Aorta (tissue), 5 donors: ENCODE results near the gene DAP. TPM values are rescaled to one million over a fixed set of nuclear protein-coding genes. Genes with fewer than 3 reads are reported as not detected.

Source experiments
- ATAC-seq: fragments of 200-7000 bp; cut with Tn5 transposase; one replicate; pipeline ENCODE4 v1.9.1; 2022; ENCODE audit warnings: moderate library complexity; ENCODE audit not compliant: low FRiP score
- DNase-seq, 2 donors: peaks; one replicate each; pipeline ENCODE4 v3.0.0-alpha.2; 2020
- H3K27ac ChIP-seq, 2 donors: one replicate each; pipeline ENCODE4 v1.5.1; 2013; ENCODE audit warnings: low read length in 2 of 2, mild to moderate bottlenecking in 2 of 2, moderate library complexity in 2 of 2, control low read depth in 1 of 2, inconsistent platforms in 1 of 2, low read depth in 1 of 2
- H3K27me3 ChIP-seq, 2 donors: one replicate each; pipeline ENCODE4 v1.6.1; 2013; ENCODE audit warnings: control low read depth in 1 of 2, low read length in 1 of 2, mild to moderate bottlenecking in 1 of 2, moderate library complexity in 1 of 2; ENCODE audit not compliant: insufficient read depth in 2 of 2, control insufficient read depth in 1 of 2
- H3K36me3 ChIP-seq, 2 donors: one replicate each; pipeline ENCODE4 v1.6.1; 2013; ENCODE audit warnings: control low read depth in 1 of 2, low read length in 1 of 2, mild to moderate bottlenecking in 1 of 2; ENCODE audit not compliant: insufficient read depth in 2 of 2, control insufficient read depth in 1 of 2
- H3K4me1 ChIP-seq, 2 donors: one replicate each; pipeline ENCODE4 v1.6.1; 2013; ENCODE audit warnings: low read length in 2 of 2, control low read depth in 1 of 2, mild to moderate bottlenecking in 1 of 2, moderate library complexity in 1 of 2; ENCODE audit not compliant: insufficient read depth in 2 of 2, control insufficient read depth in 1 of 2
- H3K4me3 ChIP-seq, 2 donors: one replicate each; pipeline ENCODE4 v1.5.1; 2013; ENCODE audit warnings: low read length in 2 of 2, control low read depth in 1 of 2, mild to moderate bottlenecking in 1 of 2
- H3K9me3 ChIP-seq: one replicate; pipeline ENCODE4 v1.6.1; 2013; ENCODE audit warnings: mild to moderate bottlenecking, low read length; ENCODE audit not compliant: control insufficient read depth
- WGBS, 2 donors: extraction: QIAGEN DNeasy Blood & Tissue Kit; methylation state at CpG; one replicate each; pipeline ENCODE4 v1.1.7; 2013; 5-methylcytosine and 5-hydroxymethylcytosine counted together
- intact Hi-C, 2 donors: fragments of 100-400 bp; cut with DNase I; formaldehyde crosslinking; loops; one replicate each; pipeline versions ENCODE4 v1.14.2 to v1.15.0; 2022
- polyA plus RNA-seq, 2 donors: library from polyadenylated mRNA; stranded (reverse); fragments of 200-250 nt; gene quantifications; one replicate each; pipeline ENCODE4 v1.2.3, GENCODE V29; 2013
- total RNA-seq, 2 donors: library from RNA; stranded (reverse); fragmentation: NEBNext Ultra II Directional; extraction: Animal tissue kit (Norgen Biotek cat#: 25700); gene quantifications; one replicate each; pipeline ENCODE4 v1.2.1, GENCODE V29; 2021
- donor health status: healthy with polysubstance abuse.
- donor health status: Bipolar disorder and iron deficiency.
- donor health status: DM: no; HTN: no; CAD: no.
- donor health status: DM: no; HTN: no; CAD: no.
- donor health status: DM: yes; HTN: yes; CAD: no.

Gene DAP
- total and polyA plus RNA-seq, 4 donors = 117 to 188 (median 134) TPM

DNA sequence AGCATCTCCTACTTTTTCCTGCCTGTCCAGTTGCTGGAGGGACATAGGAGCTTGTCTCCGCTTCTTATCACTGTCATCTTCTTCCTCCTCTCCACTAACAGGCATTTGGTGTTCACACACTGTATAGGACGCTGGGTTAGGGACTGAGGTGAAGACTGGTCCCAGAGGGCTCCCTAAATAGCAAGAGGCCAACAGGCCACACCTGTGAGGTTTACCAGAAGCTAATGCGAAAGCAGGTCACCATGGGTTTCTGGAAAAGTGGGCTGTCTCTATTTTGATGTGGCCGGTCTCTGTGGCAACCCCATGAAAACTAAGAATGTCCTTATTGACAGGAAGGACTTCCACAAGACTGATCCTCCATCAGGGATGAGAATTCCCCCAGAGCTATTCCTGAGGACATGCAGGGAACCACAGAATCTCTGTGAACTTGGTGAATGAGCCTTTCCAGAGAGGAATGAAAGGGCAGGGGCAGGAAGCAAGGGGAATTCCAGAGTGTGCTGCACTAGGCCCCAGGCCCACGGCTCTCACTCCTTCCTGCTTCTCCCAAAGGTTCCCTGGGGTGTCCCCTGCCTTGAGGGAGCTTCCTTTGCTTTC is 61.7 kb downstream of the DAP start:
- no peaks in the 10 kb centered on the region for H3K4me1 ChIP-seq
- WGBS, 2 donors = 84% methylated on average over 5 of the region's 5 CpGs
- ATAC-seq (no peak), DNase-seq (no peak)
- no peaks in the 10 kb centered on the region for H3K27me3 ChIP-seq
- H3K27ac ChIP-seq = no peak overlapping the region
- H3K36me3 ChIP-seq = no peaks in the 10 kb centered on the region
- intact Hi-C loops = loop anchor here (10.0 kb wide), 1 partner anchor 485 kb away; no protein-coding TSS in a partner anchor
- no peaks in the 10 kb centered on the region for H3K9me3 ChIP-seq
- no peak overlapping the region for H3K4me3 ChIP-seq

DNA sequence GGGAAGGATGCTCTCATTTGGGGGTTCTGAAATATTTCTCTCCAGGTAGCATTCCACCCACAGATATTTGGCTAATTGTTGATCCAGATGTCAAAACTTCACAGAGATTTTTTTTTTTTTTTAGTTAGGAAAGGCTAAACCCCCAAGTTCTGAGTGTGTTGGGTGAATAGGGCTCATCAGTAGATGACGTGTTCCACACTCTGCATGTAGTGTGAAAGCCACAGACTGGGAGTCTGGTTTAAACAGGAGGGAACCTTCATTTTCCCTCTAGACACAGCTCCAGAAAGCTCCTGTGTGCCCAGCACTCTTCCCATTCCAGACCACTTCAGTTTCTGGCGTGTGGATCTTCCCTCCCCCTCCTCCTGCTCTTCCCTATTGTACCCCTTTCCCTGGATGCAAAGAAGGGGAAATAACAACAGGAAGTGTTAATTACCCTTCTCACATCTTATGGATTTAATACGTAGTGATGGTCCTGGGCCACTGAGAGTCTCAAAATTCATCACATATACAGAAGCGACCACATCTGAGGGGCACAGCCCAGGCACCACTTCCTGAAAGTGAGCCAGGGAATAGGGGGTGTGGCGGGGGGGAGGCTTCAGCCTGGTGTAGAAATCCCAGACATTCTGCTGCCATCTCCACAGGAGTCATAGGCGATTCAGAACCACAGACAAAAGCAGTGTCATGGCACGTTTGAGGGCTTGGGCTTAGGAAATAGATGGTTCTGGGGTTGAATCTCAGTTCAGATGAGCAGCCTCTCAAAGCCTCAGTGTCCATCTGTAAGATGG is 65.1 kb downstream of the DAP start:
- intact Hi-C loops = loop anchor here (10.0 kb wide), 1 partner anchor 489 kb away; no protein-coding TSS in a partner anchor
- Histone ChIP-seq H3K9me3 (no peaks in the 10 kb centered on the region), H3K4me1 (no peaks in the 10 kb centered on the region), H3K27me3 (no peaks in the 10 kb centered on the region), H3K4me3 (no peak overlapping the region), H3K27ac (no peak overlapping the region), H3K36me3 (no peaks in the 10 kb centered on the region)
- 70 to 77% methylated on average over 7 of the region's 7 CpGs for WGBS, 2 donors
- ATAC-seq (no peak), DNase-seq (no peak)

DNA sequence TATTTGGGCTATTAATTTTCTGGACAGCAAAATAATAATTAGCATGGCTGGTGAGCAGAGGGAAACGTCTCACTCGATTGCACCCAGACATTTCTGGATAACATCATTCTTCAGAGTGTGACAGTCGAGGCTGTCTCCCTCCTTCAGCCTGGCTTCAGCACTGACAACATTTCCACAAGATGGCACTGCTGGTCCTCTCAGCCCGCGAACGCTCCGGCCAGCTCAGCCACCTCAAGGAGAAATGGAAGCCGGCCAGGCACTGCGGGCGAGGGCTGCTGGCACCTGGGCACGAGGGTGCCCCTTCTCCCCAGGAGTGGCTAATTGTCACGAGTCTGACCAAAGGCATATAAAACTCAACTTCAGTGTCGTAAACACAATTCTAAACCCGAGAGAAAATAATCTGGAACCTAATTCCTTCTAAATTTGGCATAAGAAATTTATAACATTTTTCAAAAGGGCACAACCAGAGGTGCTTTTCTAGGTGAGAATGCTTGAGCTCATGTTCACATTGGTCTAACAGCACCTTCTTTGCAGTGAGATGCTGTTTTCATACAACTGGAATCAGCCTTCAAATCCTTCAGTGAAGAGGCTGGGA is 65.9 kb downstream of the DAP start:
- no peaks in the 10 kb centered on the region for H3K4me1 ChIP-seq
- H3K27ac ChIP-seq = no peak overlapping the region
- 2 to 3% methylated on average over 14 of the region's 14 CpGs for WGBS, 2 donors
- H3K36me3 ChIP-seq = no peaks in the 10 kb centered on the region
- DNase-seq (peak; percentile 81 to 89), ATAC-seq (peak; percentile 74)
- no peaks in the 10 kb centered on the region for H3K9me3 ChIP-seq
- no peaks in the 10 kb centered on the region for H3K27me3 ChIP-seq
- intact Hi-C loops = loop anchor here (10.0 kb wide), 1 partner anchor 490 kb away; no protein-coding TSS in a partner anchor
- H3K4me3 ChIP-seq = no peak overlapping the region

DNA sequence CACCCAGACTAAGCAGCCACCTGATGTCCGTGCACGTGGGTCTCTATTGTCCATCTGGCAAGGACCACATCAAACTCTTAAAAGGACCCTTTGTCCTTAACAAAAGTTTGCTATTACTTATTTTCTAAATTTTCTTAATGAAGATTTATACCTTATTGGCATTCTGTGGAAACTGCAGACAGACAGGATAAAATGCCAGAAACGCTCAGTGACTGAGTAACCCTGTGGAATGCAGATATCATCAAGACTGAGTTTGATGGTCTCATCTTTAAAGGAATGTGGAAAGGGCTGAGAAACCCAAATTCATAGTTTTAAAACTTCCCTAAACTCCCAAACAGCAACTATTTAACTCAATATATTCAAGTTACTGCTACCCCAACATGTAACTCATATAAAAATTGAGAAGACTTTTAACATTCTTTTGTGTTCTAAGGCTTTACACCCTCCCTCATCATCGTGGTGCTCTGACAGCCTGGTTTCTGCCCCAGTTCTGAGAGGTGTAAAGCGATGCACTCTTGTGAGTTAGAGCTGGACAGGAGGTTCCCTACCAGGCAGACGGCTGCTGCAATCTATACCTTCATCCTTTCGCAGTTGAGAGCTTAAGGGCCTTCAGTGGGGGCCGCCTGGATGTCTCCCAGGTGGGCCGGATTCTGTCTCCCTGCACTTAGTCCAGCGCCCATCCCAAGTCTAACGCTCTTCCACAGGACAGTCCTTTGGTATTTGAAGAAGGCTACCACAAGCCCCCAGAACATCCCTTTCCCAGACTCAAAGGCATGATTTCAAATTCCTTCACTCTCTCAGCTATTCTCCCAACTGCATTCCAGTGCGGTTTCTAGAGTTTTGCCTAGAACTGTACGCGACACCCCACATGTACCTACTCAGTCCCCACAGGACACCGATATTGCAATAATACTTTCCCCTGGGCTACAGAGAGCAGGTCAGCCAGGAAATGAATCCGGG is 68.9 kb downstream of the DAP start:
- 78 to 84% methylated on average over 16 of the region's 16 CpGs for WGBS, 2 donors
- ATAC-seq (no peak), DNase-seq (no peak)
- H3K9me3 ChIP-seq = no peaks in the 10 kb centered on the region
- no peaks in the 10 kb centered on the region for H3K36me3 ChIP-seq
- H3K27me3 ChIP-seq = no peaks in the 10 kb centered on the region
- no peak overlapping the region for H3K4me3 ChIP-seq
- H3K27ac ChIP-seq = no peak overlapping the region
- intact Hi-C loops = loop anchor here (10.0 kb wide), 1 partner anchor 493 kb away; no protein-coding TSS in a partner anchor
- no peaks in the 10 kb centered on the region for H3K4me1 ChIP-seq

DNA sequence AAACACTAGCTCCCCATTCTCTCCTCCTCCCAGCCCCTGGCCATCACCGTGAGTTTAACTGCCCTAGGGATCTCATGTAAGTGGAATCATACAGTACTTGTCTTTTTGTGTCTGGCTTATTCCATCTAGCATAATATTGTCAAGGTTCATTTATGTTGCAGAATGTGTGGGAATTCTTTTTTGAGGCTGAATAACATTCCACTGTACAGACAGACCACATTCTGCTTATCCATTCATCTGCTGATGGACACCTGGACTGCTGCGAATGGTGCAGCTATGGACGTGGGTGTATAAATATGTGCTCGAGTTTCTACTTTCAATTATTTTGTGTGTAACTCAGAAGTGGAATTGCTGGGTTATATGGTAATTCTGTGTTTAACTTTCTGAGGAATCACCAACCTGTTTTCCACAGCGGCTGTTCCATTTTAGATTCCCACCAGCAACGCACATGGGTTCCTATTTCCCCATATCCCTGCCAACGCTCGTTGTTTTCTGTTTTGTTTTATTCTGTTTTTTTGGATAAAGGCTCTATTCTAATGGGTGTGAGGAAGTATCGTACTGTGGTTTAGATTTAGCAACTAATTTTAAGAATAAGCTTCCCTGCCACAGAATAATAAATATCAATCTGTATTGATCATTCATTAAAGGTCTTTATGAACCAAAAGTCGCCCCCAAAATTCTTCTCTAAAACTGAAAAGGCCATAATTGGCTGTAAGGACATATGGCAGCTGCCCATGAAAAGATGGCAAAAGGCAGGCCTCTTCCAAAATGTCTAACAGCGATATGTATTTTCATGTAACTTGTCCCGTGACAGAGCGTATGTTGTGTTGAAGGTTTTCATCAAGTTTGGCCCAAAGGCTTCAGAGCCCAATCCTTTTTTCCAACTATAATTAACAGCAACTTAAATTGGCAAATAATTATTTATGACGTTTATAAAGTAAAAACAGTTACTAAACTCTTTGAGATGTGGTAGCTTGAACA is 70.3 kb downstream of the DAP start:
- ATAC-seq (no peak), DNase-seq (no peak)
- intact Hi-C loops = loop anchor here (10.0 kb wide), 1 partner anchor 494 kb away; no protein-coding TSS in a partner anchor
- no peaks in the 10 kb centered on the region for H3K9me3 ChIP-seq
- no peaks in the 10 kb centered on the region for H3K4me1 ChIP-seq
- no peak overlapping the region for H3K4me3 ChIP-seq
- 86 to 89% methylated on average over 14 of the region's 14 CpGs for WGBS, 2 donors
- H3K36me3 ChIP-seq = no peaks in the 10 kb centered on the region
- H3K27me3 ChIP-seq = no peaks in the 10 kb centered on the region
- no peak overlapping the region for H3K27ac ChIP-seq

DNA sequence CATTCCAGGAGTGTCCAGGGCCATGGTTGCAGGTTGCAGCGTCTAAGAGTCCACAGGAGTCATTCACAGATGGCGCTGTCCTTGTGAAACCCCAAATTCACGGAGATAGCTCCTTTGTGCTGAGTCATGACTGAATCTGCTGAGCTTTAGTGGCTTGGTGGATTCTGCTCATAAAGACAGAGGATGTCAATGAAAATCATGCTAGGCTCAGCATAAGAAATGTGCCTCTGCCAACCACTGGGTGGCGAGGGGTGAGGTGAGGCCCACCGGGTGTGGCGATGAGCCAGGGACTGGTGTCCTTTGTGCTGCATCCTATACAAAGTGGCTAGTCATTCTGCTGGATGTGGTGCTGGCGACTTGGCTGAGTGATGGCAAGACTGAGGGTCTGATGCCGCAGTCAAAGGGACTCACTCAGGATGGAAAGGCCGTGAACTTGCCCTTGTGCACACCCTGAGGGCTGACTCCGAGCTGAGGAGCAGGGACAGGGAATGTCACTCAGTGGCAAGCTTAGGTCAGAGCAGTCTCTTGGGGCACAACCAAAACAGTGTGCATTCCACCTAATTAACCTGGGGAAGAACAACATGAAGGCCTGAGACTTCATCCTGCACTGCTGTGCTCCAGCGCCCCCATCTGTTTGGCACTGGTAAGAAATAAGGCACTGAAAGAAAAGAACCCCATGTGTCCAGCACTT is 71.5 kb downstream of the DAP start:
- Histone ChIP-seq H3K27me3 (no peaks in the 10 kb centered on the region), H3K9me3 (no peaks in the 10 kb centered on the region), H3K4me3 (no peak overlapping the region), H3K36me3 (peaks cover 0 to 2% of the 10 kb centered on the region in 2 donors), H3K27ac (no peak overlapping the region), H3K4me1 (no peaks in the 10 kb centered on the region)
- no peak for ATAC-seq
- intact Hi-C loops = loop anchor here (10.0 kb wide), 1 partner anchor 495 kb away; no protein-coding TSS in a partner anchor
- DNase-seq = no peak
- WGBS, 2 donors = 84 to 86% methylated on average over 11 of the region's 11 CpGs

DNA sequence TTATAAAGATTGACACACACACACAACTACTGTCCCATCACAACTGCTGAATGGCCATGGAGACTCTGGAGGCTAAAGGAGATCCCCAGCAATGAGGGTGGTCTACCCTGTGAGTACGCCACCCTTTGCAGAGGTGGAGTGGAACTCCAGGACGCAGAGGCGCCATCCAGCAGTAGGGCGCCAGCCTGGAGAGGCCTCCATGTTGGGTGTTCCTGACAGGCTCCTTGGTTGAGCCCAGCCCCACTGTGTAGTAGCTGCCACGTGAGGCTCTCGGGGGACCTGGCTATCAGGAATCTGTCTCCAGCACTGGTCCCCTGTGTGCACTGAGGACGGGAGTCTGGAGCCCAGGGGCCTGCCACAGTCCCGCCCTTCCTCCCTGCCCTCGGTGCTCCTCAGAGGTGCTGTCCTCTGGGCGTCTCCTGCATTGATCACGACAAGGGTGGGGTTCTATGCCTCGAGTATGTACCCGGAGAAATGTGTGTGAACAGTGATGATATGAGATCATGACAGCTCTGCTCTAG is 72.3 kb downstream of the DAP start:
- ATAC-seq (no peak), DNase-seq (no peak)
- no peak overlapping the region for H3K27ac ChIP-seq
- peaks cover 0 to 2% of the 10 kb centered on the region in 2 donors for H3K36me3 ChIP-seq
- H3K9me3 ChIP-seq = no peaks in the 10 kb centered on the region
- H3K4me1 ChIP-seq = no peaks in the 10 kb centered on the region
- intact Hi-C loops = no loop called here
- H3K4me3 ChIP-seq = no peak overlapping the region
- WGBS, 2 donors = 91 to 93% methylated on average over 13 of the region's 13 CpGs
- H3K27me3 ChIP-seq = no peaks in the 10 kb centered on the region
